ENCODE results near the gene GALNT9. TPM values are rescaled to one million over a fixed set of nuclear protein-coding genes. Genes with fewer than 3 reads are reported as not detected.

The GALNT9 gene
- total RNA-seq, 4 donors from 2014 or later: 0.13 TPM; not detected in 3

GRCh38 chr12:132373901-132374611 lies 44.7 kb upstream of the GALNT9 start:
- no peak for DNase-seq (ENCODE audit: low spot score in 2 of 2)
- WGBS, 2 donors: 36 to 43% methylated on average over 28 of the region's 28 CpGs
- H3K4me3 ChIP-seq (ENCODE audit: low read depth, poor library complexity, severe bottlenecking): no peak overlapping the region
- TF ChIP-seq POLR2A (IDR thresholded peaks at IDR 0.05) (no peak), CTCF (IDR thresholded peaks at IDR 0.05) (no peak)
- intact Hi-C loops (cut with DNase I; ENCODE audit: low total_unique reads): no loop called here

GRCh38 chr12:132367852-132368251 lies 38.5 kb upstream of the GALNT9 start:
- DNase-seq (ENCODE audit: low spot score in 2 of 2): no peak
- 66 to 68% methylated on average over 18 of the region's 18 CpGs for WGBS, 2 donors
- no peak for TF ChIP-seq CTCF (IDR thresholded peaks at IDR 0.05)
- no peak for TF ChIP-seq POLR2A (IDR thresholded peaks at IDR 0.05)

GRCh38 chr12:132367071-132367851 lies 37.9 kb upstream of the GALNT9 start:
- intact Hi-C loops (cut with DNase I; ENCODE audit: low total_unique reads): no loop called here
- 60% methylated on average over 31 of the region's 31 CpGs for WGBS, 2 donors
- peak in 1 of 2 donors; percentile 27 for DNase-seq (ENCODE audit: low spot score in 2 of 2)
- no peak for TF ChIP-seq POLR2A (IDR thresholded peaks at IDR 0.05)
- no peak for TF ChIP-seq CTCF (IDR thresholded peaks at IDR 0.05)
- H3K4me3 ChIP-seq (ENCODE audit: low read depth, poor library complexity, severe bottlenecking): no peak overlapping the region

More at GRCh38 chr12:132367852-132368251, 38.5 kb upstream of the GALNT9 start:
- intact Hi-C loops (cut with DNase I; ENCODE audit: low total_unique reads): no loop called here
- H3K4me3 ChIP-seq (ENCODE audit: low read depth, poor library complexity, severe bottlenecking): no peak overlapping the region

GRCh38 chr12:132366341-132366861 lies 37.0 kb upstream of the GALNT9 start:
- intact Hi-C loops (cut with DNase I; ENCODE audit: low total_unique reads): no loop called here
- TF ChIP-seq CTCF (IDR thresholded peaks at IDR 0.05): no peak
- TF ChIP-seq POLR2A (IDR thresholded peaks at IDR 0.05): no peak
- DNase-seq (ENCODE audit: low spot score in 2 of 2): no peak
- 61 to 73% methylated on average over 13 to 16 of the region's 17 CpGs for WGBS, 2 donors
- no peak overlapping the region for H3K4me3 ChIP-seq (ENCODE audit: low read depth, poor library complexity, severe bottlenecking)

- TF ChIP-seq CTCF (IDR thresholded peaks at IDR 0.05) (no peak), POLR2A (IDR thresholded peaks at IDR 0.05) (no peak)
- H3K4me3 ChIP-seq (ENCODE audit: low read depth, poor library complexity, severe bottlenecking): no peak overlapping the region
- 94 to 99% methylated on average over 10 of the region's 10 CpGs for WGBS, 2 donors
- DNase-seq (ENCODE audit: low spot score in 2 of 2): no peak
- intact Hi-C loops (cut with DNase I; ENCODE audit: low total_unique reads): no loop called here
Observed at GRCh38 chr12:132365226-132365625, 35.8 kb upstream of the GALNT9 start.

Measured in lower leg skin (tissue), 4 donors.